HL-60 (cell line): ENCODE results near the gene FST.

ENCODE experiments used
- CTCF ChIP-seq: IDR thresholded peaks from one replicate; pipeline ENCODE4 v1.5.1; 2011; ENCODE audit warnings: low read length, control low read depth, inconsistent platforms; ENCODE audit not compliant: insufficient read depth
- GABPA ChIP-seq: IDR thresholded peaks from 2 replicates; pipeline ENCODE4 v1.6.1; 2012; ENCODE audit warnings: low read depth
- POLR2AphosphoS5 ChIP-seq: IDR thresholded peaks from 2 replicates; pipeline ENCODE4 v1.6.1; 2012; ENCODE audit warnings: low read depth
- TF ChIP-seq, protein P1 (sequence below): IDR thresholded peaks from 2 replicates; pipeline ENCODE4 v1.6.1; 2012; ENCODE audit warnings: low read depth; ENCODE audit not compliant: insufficient replicate concordance

DNA sequence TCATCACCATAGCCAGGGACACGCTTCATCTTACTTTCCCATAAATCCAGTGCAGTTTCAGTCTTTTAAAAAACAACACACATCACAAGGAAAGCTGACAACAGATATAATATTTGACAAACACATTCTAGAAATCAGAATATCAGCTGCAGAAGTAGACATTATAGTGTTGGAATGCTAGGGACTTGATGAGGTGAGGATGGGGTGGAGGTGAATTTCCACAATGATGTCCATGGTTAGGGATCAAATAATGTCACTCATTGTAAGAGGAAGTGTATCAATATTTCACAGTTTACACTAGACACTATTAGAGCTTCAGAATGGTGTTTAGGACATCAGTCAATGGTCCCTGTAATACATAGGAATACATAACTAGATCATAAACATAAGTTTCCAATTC is 7.0 kb downstream of the FST start:
- no peak for TF ChIP-seq CTCF
- TF ChIP-seq POLR2AphosphoS5, result no peak
- TF ChIP-seq, protein P1, sequence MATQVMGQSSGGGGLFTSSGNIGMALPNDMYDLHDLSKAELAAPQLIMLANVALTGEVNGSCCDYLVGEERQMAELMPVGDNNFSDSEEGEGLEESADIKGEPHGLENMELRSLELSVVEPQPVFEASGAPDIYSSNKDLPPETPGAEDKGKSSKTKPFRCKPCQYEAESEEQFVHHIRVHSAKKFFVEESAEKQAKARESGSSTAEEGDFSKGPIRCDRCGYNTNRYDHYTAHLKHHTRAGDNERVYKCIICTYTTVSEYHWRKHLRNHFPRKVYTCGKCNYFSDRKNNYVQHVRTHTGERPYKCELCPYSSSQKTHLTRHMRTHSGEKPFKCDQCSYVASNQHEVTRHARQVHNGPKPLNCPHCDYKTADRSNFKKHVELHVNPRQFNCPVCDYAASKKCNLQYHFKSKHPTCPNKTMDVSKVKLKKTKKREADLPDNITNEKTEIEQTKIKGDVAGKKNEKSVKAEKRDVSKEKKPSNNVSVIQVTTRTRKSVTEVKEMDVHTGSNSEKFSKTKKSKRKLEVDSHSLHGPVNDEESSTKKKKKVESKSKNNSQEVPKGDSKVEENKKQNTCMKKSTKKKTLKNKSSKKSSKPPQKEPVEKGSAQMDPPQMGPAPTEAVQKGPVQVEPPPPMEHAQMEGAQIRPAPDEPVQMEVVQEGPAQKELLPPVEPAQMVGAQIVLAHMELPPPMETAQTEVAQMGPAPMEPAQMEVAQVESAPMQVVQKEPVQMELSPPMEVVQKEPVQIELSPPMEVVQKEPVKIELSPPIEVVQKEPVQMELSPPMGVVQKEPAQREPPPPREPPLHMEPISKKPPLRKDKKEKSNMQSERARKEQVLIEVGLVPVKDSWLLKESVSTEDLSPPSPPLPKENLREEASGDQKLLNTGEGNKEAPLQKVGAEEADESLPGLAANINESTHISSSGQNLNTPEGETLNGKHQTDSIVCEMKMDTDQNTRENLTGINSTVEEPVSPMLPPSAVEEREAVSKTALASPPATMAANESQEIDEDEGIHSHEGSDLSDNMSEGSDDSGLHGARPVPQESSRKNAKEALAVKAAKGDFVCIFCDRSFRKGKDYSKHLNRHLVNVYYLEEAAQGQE, result no peak
- no peak for TF ChIP-seq GABPA
